Activated gamma-delta T cell (primary cell): Measurements from ENCODE around the gene MKX.

Source experiments
- DNase-seq: peaks from one replicate; lab custom pipeline; 2025; lab: John Stamatoyannopoulos, UW

The MKX gene

GRCh38 chr10:27742195-27743011, 3.2 kb downstream of the MKX start:
- peak; percentile 37 for DNase-seq

- no peak for DNase-seq
These were observed 4.2 kb downstream of the MKX start for GRCh38 chr10:27741173-27742091.

- DNase-seq, result no peak
These were observed 9.2 kb downstream of the MKX start for GRCh38 chr10:27736396-27736795.

- no peak for DNase-seq
These were observed 15.6 kb downstream of the MKX start for GRCh38 chr10:27730041-27730440.

- DNase-seq, result no peak
These were observed 17.3 kb downstream of the MKX start for GRCh38 chr10:27728338-27728737.

GRCh38 chr10:27724287-27724686, 21.3 kb downstream of the MKX start:
- no peak for DNase-seq

GRCh38 chr10:27723436-27723835, 22.2 kb downstream of the MKX start:
- DNase-seq, result no peak

- DNase-seq, result no peak
These were observed 25.1 kb downstream of the MKX start for GRCh38 chr10:27720529-27720928.

GRCh38 chr10:27719052-27719451, 26.6 kb downstream of the MKX start:
- no peak for DNase-seq

- DNase-seq, result no peak
These were observed 27.8 kb downstream of the MKX start for GRCh38 chr10:27717861-27718260.

- DNase-seq, result no peak
These were observed 28.4 kb downstream of the MKX start for GRCh38 chr10:27717224-27717623.

GRCh38 chr10:27716521-27716920, 29.1 kb downstream of the MKX start:
- no peak for DNase-seq

- no peak for DNase-seq
These were observed 30.1 kb downstream of the MKX start for GRCh38 chr10:27715505-27715904.

- DNase-seq, result no peak
These were observed 31.3 kb downstream of the MKX start for GRCh38 chr10:27714349-27714748.

- no peak for DNase-seq
These were observed 31.7 kb downstream of the MKX start for GRCh38 chr10:27713941-27714340.

- DNase-seq, result no peak
These were observed 35.6 kb downstream of the MKX start for GRCh38 chr10:27710014-27710413.

GRCh38 chr10:27709304-27709703, 36.3 kb downstream of the MKX start:
- DNase-seq, result no peak

- DNase-seq, result no peak
These were observed 43.6 kb downstream of the MKX start for GRCh38 chr10:27701938-27702537.

GRCh38 chr10:27699776-27700175, 45.8 kb downstream of the MKX start:
- no peak for DNase-seq

GRCh38 chr10:27698961-27699360, 46.7 kb downstream of the MKX start:
- no peak for DNase-seq

- no peak for DNase-seq
These were observed 49.2 kb downstream of the MKX start for GRCh38 chr10:27696466-27696865.

- DNase-seq, result no peak
These were observed 49.9 kb downstream of the MKX start for GRCh38 chr10:27695706-27696105.

- no peak for DNase-seq
These were observed 50.5 kb downstream of the MKX start for GRCh38 chr10:27695088-27695487.
